ENCODE measurements around the gene GHRHR.

GHRHR gene

GRCh38 chr7:30917216-30917893 lies 46.4 kb upstream of the GHRHR start:
- no peak for DNase-seq (ENCODE audit: low spot score)
- no peak for TF ChIP-seq CTCF (conservative IDR thresholded peaks at IDR 0.05; ENCODE audit: low read depth)
- no peak overlapping the region for H3K27ac ChIP-seq
- CTCF ChIA-PET = no interaction called here
- POLR2A ChIA-PET (ENCODE audit: low non-redundant PET) = no interaction called here

GRCh38 chr7:30918676-30919075 lies 45.1 kb upstream of the GHRHR start:
- no peak overlapping the region; the same call in 1 of the 2 replicates for H3K27ac ChIP-seq
- ChIA-PET CTCF (interaction anchor here (2.8 kb wide), 1 partner anchor 20 kb away, joined by 13 read pairs; no protein-coding TSS in a partner anchor), POLR2A (ENCODE audit: low non-redundant PET) (no interaction called here)
- no peak for TF ChIP-seq CTCF (conservative IDR thresholded peaks at IDR 0.05; ENCODE audit: low read depth)
- no peak for DNase-seq (ENCODE audit: low spot score)

- H3K27ac ChIP-seq = peak overlapping the region; percentile 81
- CTCF ChIA-PET = interaction anchor here (0.6 to 2.8 kb wide), 3 partner anchors 14 to 32 kb away, joined by 3 to 13 read pairs (median 3); no protein-coding TSS in a partner anchor
- POLR2A ChIA-PET (ENCODE audit: low non-redundant PET) = no interaction called here
- TF ChIP-seq CTCF (conservative IDR thresholded peaks at IDR 0.05; ENCODE audit: low read depth) = no peak
- no peak for DNase-seq (ENCODE audit: low spot score)
Measured at GRCh38 chr7:30920021-30920583, 43.7 kb upstream of the GHRHR start.

GRCh38 chr7:30920584-30921539 lies 42.9 kb upstream of the GHRHR start:
- peak; percentile 41 for DNase-seq (ENCODE audit: low spot score)

GRCh38 chr7:30921540-30922401 lies 42.0 kb upstream of the GHRHR start:
- DNase-seq (ENCODE audit: low spot score) = no peak
- CTCF ChIA-PET = interaction anchor here (0.5 to 2.8 kb wide), 3 partner anchors 17 to 828 kb away, joined by 3 to 13 read pairs (median 6); no protein-coding TSS in a partner anchor
- POLR2A ChIA-PET (ENCODE audit: low non-redundant PET) = no interaction called here
- H3K27ac ChIP-seq = peak overlapping the region; percentile 81
- no peak for TF ChIP-seq CTCF (conservative IDR thresholded peaks at IDR 0.05; ENCODE audit: low read depth)

More at GRCh38 chr7:30920584-30921539, 42.9 kb upstream of the GHRHR start:
- H3K27ac ChIP-seq = peak overlapping the region; percentile 81
- ChIA-PET CTCF (interaction anchor here (0.6 to 2.8 kb wide), 3 partner anchors 18 to 383 kb away, joined by 3 to 13 read pairs (median 6); no protein-coding TSS in a partner anchor), POLR2A (ENCODE audit: low non-redundant PET) (no interaction called here)
- no peak for TF ChIP-seq CTCF (conservative IDR thresholded peaks at IDR 0.05; ENCODE audit: low read depth)
